SK-N-SH treated with all-trans-retinoic acid at 6 μM for 48 hours (cell line): Measurements from ENCODE around the gene GRHL3.

Experiments used
- ATAC-seq: fragments of 200-7000 bp; cut with Tn5 transposase; 3 replicates; pipeline ENCODE4 v1.9.1; 2020; ENCODE audit warnings: mild to moderate bottlenecking, moderate library complexity
- ARNTL ChIP-seq: fragments of 450-650 bp; formaldehyde crosslinking; IDR thresholded peaks from 2 replicates; pipeline ENCODE4 v1.5.0; 2020; ENCODE audit warnings: low read depth, mild to moderate bottlenecking, moderate library complexity, borderline replicate concordance
- ESRRG ChIP-seq: fragments of 250-450 bp; sonication (Bioruptor Pico); IDR thresholded peaks from 2 replicates; pipeline ENCODE4 v1.6.1; 2021; ENCODE audit warnings: mild to moderate bottlenecking
- GLIS3 ChIP-seq: fragments of 250-450 bp; sonication (Bioruptor Pico); IDR thresholded peaks from 2 replicates; pipeline ENCODE4 v1.5.0; 2020; ENCODE audit warnings: mild to moderate bottlenecking, moderate library complexity
- OSR1 ChIP-seq: fragments of 250-450 bp; sonication (Bioruptor Pico); IDR thresholded peaks from 2 replicates; pipeline ENCODE4 v1.8.0; 2022; ENCODE audit warnings: moderate library complexity, mild to moderate bottlenecking, inconsistent platforms
- PATZ1 ChIP-seq: fragments of 250-450 bp; sonication (Bioruptor Pico); IDR thresholded peaks from 2 replicates; pipeline ENCODE4 v1.8.0; 2020; ENCODE audit warnings: mild to moderate bottlenecking, moderate library complexity, borderline replicate concordance
- PPARA ChIP-seq: fragments of 250-450 bp; sonication (Bioruptor Pico); IDR thresholded peaks from 2 replicates; pipeline ENCODE4 v1.5.0; 2020; ENCODE audit warnings: mild to moderate bottlenecking, borderline replicate concordance
- RARB ChIP-seq: fragments of 250-450 bp; sonication (Bioruptor Pico); IDR thresholded peaks from 2 replicates; pipeline ENCODE4 v1.8.0; 2021; ENCODE audit warnings: mild to moderate bottlenecking, moderate library complexity
- SNAI2 ChIP-seq: fragments of 250-450 bp; sonication (Bioruptor Pico); IDR thresholded peaks from 2 replicates; pipeline ENCODE4 v1.5.0; 2020; ENCODE audit warnings: mild to moderate bottlenecking, moderate library complexity
- TOX ChIP-seq: fragments of 250-450 bp; sonication (Bioruptor Pico); IDR thresholded peaks from 2 replicates; pipeline ENCODE4 v1.8.0; 2021; ENCODE audit warnings: mild to moderate bottlenecking, moderate library complexity, borderline replicate concordance
- ZC3H10 ChIP-seq: fragments of 250-450 bp; sonication (Bioruptor Pico); IDR thresholded peaks from 2 replicates; pipeline ENCODE4 v1.5.1; 2021; ENCODE audit warnings: mild to moderate bottlenecking, moderate library complexity
- ZFP3 ChIP-seq: fragments of 250-450 bp; sonication (Bioruptor Pico); IDR thresholded peaks from 2 replicates; pipeline ENCODE4 v1.5.0; 2020; ENCODE audit warnings: mild to moderate bottlenecking, moderate library complexity
- ZFP30 ChIP-seq: fragments of 450-650 bp; formaldehyde crosslinking; IDR thresholded peaks from 2 replicates; pipeline ENCODE4 v1.5.0; 2022; ENCODE audit warnings: mild to moderate bottlenecking, moderate library complexity
- ZNF565 ChIP-seq: fragments of 450-650 bp; formaldehyde crosslinking; conservative IDR thresholded peaks from 2 replicates; pipeline ENCODE4 v1.5.0; 2020; ENCODE audit warnings: low read depth, mild to moderate bottlenecking, moderate library complexity
- ZNF70 ChIP-seq: fragments of 450-650 bp; formaldehyde crosslinking; IDR thresholded peaks from 2 replicates; pipeline ENCODE4 v1.5.0; 2020; ENCODE audit warnings: mild to moderate bottlenecking, moderate library complexity
- ZNF8 ChIP-seq: fragments of 450-650 bp; formaldehyde crosslinking; IDR thresholded peaks from 2 replicates; pipeline ENCODE4 v1.5.0; 2020; ENCODE audit warnings: mild to moderate bottlenecking, moderate library complexity
- TF ChIP-seq, protein P1 (sequence below): fragments of 250-450 bp; sonication (Bioruptor Pico); IDR thresholded peaks from 2 replicates; pipeline ENCODE4 v1.5.1; 2020; ENCODE audit warnings: low read depth, mild to moderate bottlenecking, moderate library complexity
- TF ChIP-seq, protein P2 (sequence below): fragments of 250-450 bp; sonication (Bioruptor Pico); IDR thresholded peaks from 2 replicates; pipeline ENCODE4 v1.5.1; 2021; ENCODE audit warnings: mild to moderate bottlenecking, moderate library complexity
- TF ChIP-seq, protein P3 (sequence below): fragments of 250-450 bp; sonication (Bioruptor Pico); IDR thresholded peaks from 2 replicates; pipeline ENCODE4 v1.8.0; 2021; ENCODE audit warnings: low read depth, mild to moderate bottlenecking, moderate library complexity, borderline replicate concordance

Gene GRHL3

GRCh38 chr1:24361811-24362210, 42.7 kb downstream of the GRHL3 start:
- ATAC-seq = no peak
- TF ChIP-seq GLIS3 = no peak
- TF ChIP-seq, protein P1, sequence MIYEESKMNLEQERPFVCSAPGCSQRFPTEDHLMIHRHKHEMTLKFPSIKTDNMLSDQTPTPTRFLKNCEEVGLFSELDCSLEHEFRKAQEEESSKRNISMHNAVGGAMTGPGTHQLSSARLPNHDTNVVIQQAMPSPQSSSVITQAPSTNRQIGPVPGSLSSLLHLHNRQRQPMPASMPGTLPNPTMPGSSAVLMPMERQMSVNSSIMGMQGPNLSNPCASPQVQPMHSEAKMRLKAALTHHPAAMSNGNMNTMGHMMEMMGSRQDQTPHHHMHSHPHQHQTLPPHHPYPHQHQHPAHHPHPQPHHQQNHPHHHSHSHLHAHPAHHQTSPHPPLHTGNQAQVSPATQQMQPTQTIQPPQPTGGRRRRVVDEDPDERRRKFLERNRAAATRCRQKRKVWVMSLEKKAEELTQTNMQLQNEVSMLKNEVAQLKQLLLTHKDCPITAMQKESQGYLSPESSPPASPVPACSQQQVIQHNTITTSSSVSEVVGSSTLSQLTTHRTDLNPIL (CRISPR knock-in tag) = no peak
- no peak for TF ChIP-seq ZNF8 (CRISPR knock-in tag)
- TF ChIP-seq, protein P2, sequence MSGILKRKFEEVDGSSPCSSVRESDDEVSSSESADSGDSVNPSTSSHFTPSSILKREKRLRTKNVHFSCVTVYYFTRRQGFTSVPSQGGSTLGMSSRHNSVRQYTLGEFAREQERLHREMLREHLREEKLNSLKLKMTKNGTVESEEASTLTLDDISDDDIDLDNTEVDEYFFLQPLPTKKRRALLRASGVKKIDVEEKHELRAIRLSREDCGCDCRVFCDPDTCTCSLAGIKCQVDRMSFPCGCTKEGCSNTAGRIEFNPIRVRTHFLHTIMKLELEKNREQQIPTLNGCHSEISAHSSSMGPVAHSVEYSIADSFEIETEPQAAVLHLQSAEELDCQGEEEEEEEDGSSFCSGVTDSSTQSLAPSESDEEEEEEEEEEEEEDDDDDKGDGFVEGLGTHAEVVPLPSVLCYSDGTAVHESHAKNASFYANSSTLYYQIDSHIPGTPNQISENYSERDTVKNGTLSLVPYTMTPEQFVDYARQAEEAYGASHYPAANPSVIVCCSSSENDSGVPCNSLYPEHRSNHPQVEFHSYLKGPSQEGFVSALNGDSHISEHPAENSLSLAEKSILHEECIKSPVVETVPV (CRISPR knock-in tag) = no peak
- TF ChIP-seq ZFP3 (CRISPR knock-in tag) = no peak
- no peak for TF ChIP-seq ZFP30 (CRISPR knock-in tag)
- TF ChIP-seq, protein P3, sequence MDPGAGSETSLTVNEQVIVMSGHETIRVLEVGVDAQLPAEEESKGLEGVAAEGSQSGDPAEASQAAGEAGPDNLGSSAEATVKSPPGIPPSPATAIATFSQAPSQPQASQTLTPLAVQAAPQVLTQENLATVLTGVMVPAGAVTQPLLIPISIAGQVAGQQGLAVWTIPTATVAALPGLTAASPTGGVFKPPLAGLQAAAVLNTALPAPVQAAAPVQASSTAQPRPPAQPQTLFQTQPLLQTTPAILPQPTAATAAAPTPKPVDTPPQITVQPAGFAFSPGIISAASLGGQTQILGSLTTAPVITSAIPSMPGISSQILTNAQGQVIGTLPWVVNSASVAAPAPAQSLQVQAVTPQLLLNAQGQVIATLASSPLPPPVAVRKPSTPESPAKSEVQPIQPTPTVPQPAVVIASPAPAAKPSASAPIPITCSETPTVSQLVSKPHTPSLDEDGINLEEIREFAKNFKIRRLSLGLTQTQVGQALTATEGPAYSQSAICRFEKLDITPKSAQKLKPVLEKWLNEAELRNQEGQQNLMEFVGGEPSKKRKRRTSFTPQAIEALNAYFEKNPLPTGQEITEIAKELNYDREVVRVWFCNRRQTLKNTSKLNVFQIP (CRISPR knock-in tag) = no peak
- TF ChIP-seq ARNTL (CRISPR knock-in tag) = no peak
- TF ChIP-seq PATZ1 (CRISPR knock-in tag) = no peak
- no peak for TF ChIP-seq RARB (CRISPR knock-in tag)
- no peak for TF ChIP-seq PPARA (CRISPR knock-in tag)
- no peak for TF ChIP-seq ESRRG (CRISPR knock-in tag)
- no peak for TF ChIP-seq TOX (CRISPR knock-in tag)
- TF ChIP-seq OSR1 (CRISPR knock-in tag) = no peak
- TF ChIP-seq ZC3H10 (CRISPR knock-in tag) = no peak
- TF ChIP-seq ZNF565 = no peak
- no peak for TF ChIP-seq SNAI2 (CRISPR knock-in tag)

- no peak for TF ChIP-seq ZFP3 (CRISPR knock-in tag)
- TF ChIP-seq GLIS3 = no peak
- TF ChIP-seq, protein P2 (CRISPR knock-in tag) = no peak
- ATAC-seq = no peak
These were observed 43.2 kb downstream of the GRHL3 start for GRCh38 chr1:24362396-24362795.

DNA sequence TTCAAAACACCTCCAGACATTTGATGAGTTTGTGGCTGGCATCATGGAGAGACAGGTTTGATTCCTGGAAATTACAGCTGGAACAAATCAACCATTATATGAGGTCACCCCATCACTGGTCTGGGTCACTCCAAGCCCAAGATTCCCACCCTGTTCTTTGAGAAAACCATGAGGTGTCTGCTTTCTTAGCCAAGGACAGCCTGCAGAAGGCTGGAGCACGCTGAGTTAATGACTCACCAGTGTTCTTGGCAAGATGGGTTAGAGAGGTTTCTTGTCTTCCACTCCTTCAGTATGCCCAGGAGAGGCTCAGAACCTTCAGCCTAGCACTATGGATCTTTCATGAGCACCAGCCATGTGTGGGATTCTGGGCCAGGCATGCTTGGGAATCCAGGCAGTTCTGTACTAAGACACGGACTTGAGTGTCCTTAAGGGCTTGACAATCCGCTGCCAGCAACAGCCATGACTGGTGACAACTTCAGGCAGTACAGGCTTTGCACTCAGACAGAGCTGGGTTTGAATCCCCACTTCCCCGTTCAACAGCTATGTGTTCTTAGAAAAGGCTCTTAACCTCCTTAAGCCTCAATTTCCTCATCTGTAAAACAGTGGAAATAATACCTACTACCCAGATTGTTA, 43.9 kb downstream of the GRHL3 start:
- TF ChIP-seq ZNF70 (CRISPR knock-in tag) = no peak
- TF ChIP-seq ESRRG (CRISPR knock-in tag) = no peak
- no peak for TF ChIP-seq RARB (CRISPR knock-in tag)
- TF ChIP-seq, protein P1 (CRISPR knock-in tag) = no peak
- TF ChIP-seq ZFP3 (CRISPR knock-in tag) = no peak
- TF ChIP-seq PPARA (CRISPR knock-in tag) = no peak
- no peak for TF ChIP-seq GLIS3
- TF ChIP-seq, all 23 proteins: peak for 0

GRCh38 chr1:24363994-24364393, 44.8 kb downstream of the GRHL3 start:
- no peak for TF ChIP-seq ZFP3 (CRISPR knock-in tag)
- no peak for TF ChIP-seq ARNTL (CRISPR knock-in tag)
- TF ChIP-seq ZFP30 (CRISPR knock-in tag) = no peak
- ATAC-seq = no peak

More for the DNA sequence above, 43.9 kb downstream of the GRHL3 start:
- peak; percentile 90 for ATAC-seq
